D341Med (cell line): ENCODE results near the gene ENPEP.
"Not testable (repeated sequence)": the region's sequence is repeated elsewhere in the genome, so short reads cannot be mapped to it uniquely, and the experiment has no call there.

Experiments
- DNase-seq: peaks from one replicate; pipeline ENCODE4 v3.0.0; 2012; ENCODE audit warnings: low spot score

ENPEP gene

GRCh38 chr4:110485452-110485851 is 9.5 kb downstream of the ENPEP start:
- no peak for DNase-seq

GRCh38 chr4:110486256-110486655 is 10.3 kb downstream of the ENPEP start:
- no peak for DNase-seq

GRCh38 chr4:110486850-110487249 is 10.9 kb downstream of the ENPEP start:
- DNase-seq = not testable (repeated sequence)

GRCh38 chr4:110487873-110488272 is 11.9 kb downstream of the ENPEP start:
- DNase-seq = no peak

- no peak for DNase-seq
Observed at GRCh38 chr4:110489901-110490508, 14.1 kb downstream of the ENPEP start.

- no peak for DNase-seq
Observed at GRCh38 chr4:110492522-110492921, 16.6 kb downstream of the ENPEP start.

GRCh38 chr4:110493520-110493919 is 17.6 kb downstream of the ENPEP start:
- DNase-seq = no peak

GRCh38 chr4:110498420-110498819 is 22.5 kb downstream of the ENPEP start:
- no peak for DNase-seq

- DNase-seq = no peak
Observed at GRCh38 chr4:110499126-110499525, 23.2 kb downstream of the ENPEP start.

GRCh38 chr4:110501826-110502225 is 25.9 kb downstream of the ENPEP start:
- DNase-seq = no peak

- no peak for DNase-seq
Observed at GRCh38 chr4:110503270-110504083, 27.5 kb downstream of the ENPEP start.

- DNase-seq = no peak
Observed at GRCh38 chr4:110504084-110504435, 28.1 kb downstream of the ENPEP start.

- DNase-seq = no peak
Observed at GRCh38 chr4:110505440-110505839, 29.5 kb downstream of the ENPEP start.

- no peak for DNase-seq
Observed at GRCh38 chr4:110508827-110509710, 33.1 kb downstream of the ENPEP start.

- no peak for DNase-seq
Observed at GRCh38 chr4:110510277-110510676, 34.3 kb downstream of the ENPEP start.

GRCh38 chr4:110510955-110511544 is 35.1 kb downstream of the ENPEP start:
- DNase-seq = peak; percentile 45

GRCh38 chr4:110512901-110513300 is 36.9 kb downstream of the ENPEP start:
- DNase-seq = no peak

GRCh38 chr4:110514889-110515479 is 39.0 kb downstream of the ENPEP start:
- DNase-seq = no peak

- no peak for DNase-seq
Observed at GRCh38 chr4:110515676-110516075, 39.7 kb downstream of the ENPEP start.

- peak; percentile 67 for DNase-seq
Observed at GRCh38 chr4:110516106-110516922, 40.4 kb downstream of the ENPEP start.

- peak; percentile 35 for DNase-seq
Observed at GRCh38 chr4:110518889-110519490, 43.0 kb downstream of the ENPEP start.
